ENCODE data around the gene MATN4. TPM values are rescaled to one million over a fixed set of nuclear protein-coding genes. Genes with fewer than 3 reads are reported as not detected.

Gene MATN4
- total RNA-seq, 2 donors from 2014 or later = not detected

- H3K9me3 ChIP-seq = no peaks in the 10 kb centered on the region
- H3K27me3 ChIP-seq = peaks cover 4 to 6% of the 10 kb centered on the region in 2 donors
- H3K4me3 ChIP-seq = no peak overlapping the region
- no peak for DNase-seq (ENCODE audit: low spot score)
- no peak overlapping the region for H3K27ac ChIP-seq
- TF ChIP-seq CTCF (IDR thresholded peaks at IDR 0.05) = no peak
- H3K4me1 ChIP-seq = peaks cover 0 to 5% of the 10 kb centered on the region in 2 donors
- H3K36me3 ChIP-seq = peaks cover 14% of the 10 kb centered on the region
Measured at GRCh38 chr20:45320948-45321595, 13.0 kb upstream of the MATN4 start.

- Histone ChIP-seq H3K27me3 (peaks cover 4 to 8% of the 10 kb centered on the region in 2 donors), H3K9me3 (no peaks in the 10 kb centered on the region), H3K27ac (no peak overlapping the region), H3K4me1 (peaks cover 0 to 5% of the 10 kb centered on the region in 2 donors), H3K36me3 (no peaks in the 10 kb centered on the region), H3K4me3 (no peak overlapping the region)
- no peak for DNase-seq (ENCODE audit: low spot score)
- TF ChIP-seq CTCF (IDR thresholded peaks at IDR 0.05) = no peak
Measured at GRCh38 chr20:45318948-45319347, 10.8 kb upstream of the MATN4 start.

- Histone ChIP-seq H3K27ac (no peak overlapping the region), H3K9me3 (no peaks in the 10 kb centered on the region), H3K4me3 (no peak overlapping the region), H3K4me1 (peaks cover 0 to 5% of the 10 kb centered on the region in 2 donors), H3K36me3 (no peaks in the 10 kb centered on the region), H3K27me3 (peaks cover 4 to 8% of the 10 kb centered on the region in 2 donors)
- DNase-seq (ENCODE audit: low spot score) = no peak
- TF ChIP-seq CTCF (IDR thresholded peaks at IDR 0.05) = no peak
Measured at GRCh38 chr20:45318386-45318939, 10.4 kb upstream of the MATN4 start.

- Histone ChIP-seq H3K36me3 (no peaks in the 10 kb centered on the region), H3K9me3 (no peaks in the 10 kb centered on the region), H3K27me3 (peaks cover 4 to 8% of the 10 kb centered on the region in 2 donors), H3K27ac (no peak overlapping the region), H3K4me3 (no peak overlapping the region), H3K4me1 (peaks cover 0 to 5% of the 10 kb centered on the region in 2 donors)
- no peak for TF ChIP-seq CTCF (IDR thresholded peaks at IDR 0.05)
- DNase-seq (ENCODE audit: low spot score) = no peak
Measured at GRCh38 chr20:45317826-45318225, 9.7 kb upstream of the MATN4 start.

- Histone ChIP-seq H3K4me1 (peaks cover 0 to 5% of the 10 kb centered on the region in 2 donors), H3K36me3 (no peaks in the 10 kb centered on the region), H3K4me3 (no peak overlapping the region), H3K27me3 (peaks cover 4 to 8% of the 10 kb centered on the region in 2 donors), H3K9me3 (no peaks in the 10 kb centered on the region), H3K27ac (no peak overlapping the region)
- no peak for TF ChIP-seq CTCF (IDR thresholded peaks at IDR 0.05)
- no peak for DNase-seq (ENCODE audit: low spot score)
Measured at GRCh38 chr20:45316150-45317080, 8.3 kb upstream of the MATN4 start.
